Erythroblast (primary cell): Measurements from ENCODE around the gene LRRC37A3.
"Not testable (repeated sequence)": the region's sequence is repeated elsewhere in the genome, so short reads cannot be mapped to it uniquely, and the experiment has no call there.

Experiments
- GATA1 ChIP-seq: IDR thresholded peaks from 2 replicates; pipeline ENCODE4 v1.6.1; 2011; ENCODE audit warnings: low read depth, mild to moderate bottlenecking, control low read depth, low read length, moderate library complexity
- POLR2A ChIP-seq: IDR thresholded peaks from 2 replicates; pipeline ENCODE4 v1.6.1; 2011; ENCODE audit warnings: mild to moderate bottlenecking, low read length

DNA sequence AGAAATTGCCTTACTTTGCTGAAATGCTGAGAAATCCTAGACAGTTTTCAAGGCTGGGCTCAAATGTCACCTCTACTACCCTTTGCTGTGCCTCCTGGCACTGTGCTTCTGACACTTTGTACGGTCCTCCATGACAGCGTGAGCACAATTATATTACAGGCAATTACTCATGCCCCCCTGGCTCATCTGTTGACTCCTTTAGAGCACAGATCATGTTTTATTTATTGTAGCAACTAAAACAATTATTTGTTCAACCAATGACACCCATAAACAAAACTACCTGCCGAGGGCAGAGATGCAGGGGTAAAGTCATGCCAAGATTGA is 9.1 kb downstream of the LRRC37A3 start:
- TF ChIP-seq POLR2A, GATA1: not testable (repeated sequence)
